Mesangial cell (primary cell): ENCODE data around the gene CDHR4. TPM values are rescaled to one million over a fixed set of nuclear protein-coding genes. Genes with fewer than 3 reads are reported as not detected.

Source experiments
- total RNA-seq: library from RNA; depleted of rRNA; stranded (reverse); fragments of >200 nt; gene quantifications from 2 replicates; pipeline ENCODE4 v1.2.3, GENCODE V29; 2015

The CDHR4 gene
- not detected in 2 replicates for total RNA-seq

GRCh38 chr3:49799761-49800160 is at the start of gene CDHR4:
Gene CDHR4, minus strand, starts transcription at chr3:49799873. Its CDS starts 61 bp downstream, at chr3:49799812.

GRCh38 chr3:49813497-49814174 is 14.0 kb upstream of the CDHR4 start, which contains the start of gene UBA7:
Gene UBA7, minus strand, starts transcription at chr3:49813953. Its CDS starts 166 bp downstream, at chr3:49813787.

DNA sequence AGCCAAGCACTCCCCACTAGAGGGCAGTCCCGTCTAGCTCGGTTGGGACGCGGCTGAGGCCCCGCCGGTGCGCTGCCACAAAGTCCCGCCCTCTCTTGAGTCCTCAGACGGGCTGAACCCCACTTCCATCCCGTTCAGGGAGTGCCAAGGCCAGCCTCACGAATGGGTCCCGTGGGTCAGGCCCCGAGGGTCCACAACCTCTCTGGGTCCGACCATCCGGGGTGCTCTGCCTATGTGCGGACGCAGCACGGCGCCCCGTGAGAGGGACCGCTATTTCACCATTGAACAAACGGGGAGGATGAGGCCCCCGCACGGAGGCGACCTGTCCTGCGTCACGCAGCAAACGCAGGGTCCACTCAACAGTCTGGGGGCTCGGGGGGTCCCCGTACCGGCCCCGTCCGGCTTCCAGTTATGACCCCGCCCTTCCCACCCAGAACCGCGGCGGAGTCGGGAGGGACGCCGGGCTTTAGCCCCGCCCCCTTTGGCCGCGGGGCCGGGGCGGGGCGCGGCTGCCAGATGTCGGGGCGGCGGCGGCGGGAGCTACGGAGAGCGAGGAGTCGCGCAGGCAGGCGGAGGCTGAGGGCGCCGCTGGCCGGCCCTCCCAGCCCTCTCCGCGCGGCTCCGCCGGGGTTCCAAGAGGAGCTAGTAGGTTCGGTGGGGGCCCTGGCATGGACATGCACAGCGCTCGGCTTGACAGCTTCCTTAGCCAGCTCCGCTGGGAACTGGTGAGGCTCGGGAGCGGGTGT is 3.2 kb upstream of the CDHR4 start, which contains the start of gene INKA1:
Gene INKA1 (plus strand): TSS at position 543 of the 746 bp plus-strand sequence. CDS start 132 bp downstream, at position 675.

DNA sequence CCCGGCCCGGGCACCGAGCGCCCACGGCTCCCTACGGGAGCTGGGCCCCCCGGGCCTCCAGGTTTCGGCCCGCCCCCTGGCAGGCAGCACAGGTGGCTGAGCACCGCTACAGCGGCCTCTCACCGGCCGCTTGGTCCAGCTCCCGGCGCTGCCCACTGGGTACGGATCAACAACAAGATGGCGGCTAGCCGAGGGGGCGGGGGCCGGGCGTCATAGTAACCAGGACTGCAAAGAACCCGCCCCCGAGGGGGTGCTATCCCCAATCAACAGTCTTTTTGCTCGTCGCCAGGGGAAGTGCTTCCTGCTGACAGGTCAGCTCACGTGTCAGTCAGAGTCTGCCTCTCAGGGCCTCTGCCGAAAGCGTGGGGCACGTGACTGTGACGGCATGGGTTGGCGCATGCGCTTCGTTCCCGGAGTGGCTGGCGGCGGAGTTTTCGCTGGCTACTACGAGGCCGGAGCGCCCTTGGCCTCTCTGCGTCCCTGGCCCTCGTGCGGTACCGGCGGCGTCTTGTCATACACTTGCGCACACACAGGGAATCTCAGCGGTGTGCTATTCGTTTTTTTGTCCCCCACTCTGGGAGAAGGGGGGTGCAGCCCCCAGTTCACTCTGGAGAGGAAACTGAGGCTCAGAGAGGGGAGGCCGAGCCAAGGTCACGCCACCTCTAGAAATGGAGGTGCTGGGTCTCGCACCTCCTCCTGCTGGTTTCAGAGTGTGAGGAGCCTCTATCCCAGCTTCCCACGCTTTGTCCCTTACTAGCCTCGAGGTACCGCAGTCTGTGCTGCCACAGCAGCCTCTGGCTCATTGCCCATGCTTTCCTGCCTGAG is 13.1 kb downstream of the CDHR4 start, which contains the start of gene IP6K1:
Gene IP6K1 (minus strand): TSS at position 186 of the 825 bp plus-strand sequence. CDS start 38,502 bp downstream, outside the sequence.

Other genes with a start within 250 kb of the CDHR4 start
- gene BSN, start 245.4 kb downstream of the CDHR4 start, total RNA-seq, result 0.33 and 1.1 TPM in 2 replicates
- gene APEH, start 125.5 kb downstream of the CDHR4 start, total RNA-seq, result 148 and 154 TPM in 2 replicates
- gene MST1, start 110.4 kb downstream of the CDHR4 start, total RNA-seq, result 6.0 and 61.0 TPM in 2 replicates
- gene RNF123, start 110.3 kb downstream of the CDHR4 start, total RNA-seq, result 21.0 and 38.0 TPM in 2 replicates
- gene AMIGO3, start 80.2 kb downstream of the CDHR4 start, total RNA-seq, result 0.16 and 1.4 TPM in 2 replicates
- 18.3 and 72.4 TPM in 2 replicates for gene GMPPB, start 75.9 kb downstream of the CDHR4 start, total RNA-seq
- 32.9 and 51.1 TPM in 2 replicates for gene IP6K1, start 13.3 kb downstream of the CDHR4 start, total RNA-seq
- gene INKA1, start 3.4 kb upstream of the CDHR4 start, total RNA-seq, result 0.76 and 0.81 TPM in 2 replicates
- 7.0 and 22.6 TPM in 2 replicates for gene UBA7, start 14.1 kb upstream of the CDHR4 start, total RNA-seq
- 3.4 and 11.9 TPM in 2 replicates for gene TRAIP, start 56.7 kb upstream of the CDHR4 start, total RNA-seq
- gene CAMKV, start 70.0 kb upstream of the CDHR4 start, total RNA-seq, result not detected in 2 replicates
- 0.65 and 2.0 TPM in 2 replicates for gene MST1R, start 104.0 kb upstream of the CDHR4 start, total RNA-seq
- gene MON1A, start 129.9 kb upstream of the CDHR4 start, total RNA-seq, result 11.5 and 17.9 TPM in 2 replicates
- gene RBM6, start 140.3 kb upstream of the CDHR4 start, total RNA-seq, result 16.8 and 25.0 TPM in 2 replicates